Neural progenitor cell (in vitro differentiated cells): ENCODE data around the gene GNL3.

ENCODE experiments used
- CTCF ChIP-seq: fragments of 200-600 bp; sonication (generic); IDR thresholded peaks from 2 replicates; pipeline ENCODE4 v1.5.1; 2017; ENCODE audit warnings: antibody characterized with exemption, mild to moderate bottlenecking
- EZH2 ChIP-seq: fragments of 200-600 bp; sonication (generic); IDR thresholded peaks from 2 replicates; pipeline ENCODE4 v1.6.1; 2017; ENCODE audit warnings: antibody characterized with exemption, mild to moderate bottlenecking, moderate library complexity
- EZH2phosphoT487 ChIP-seq: fragments of 200-600 bp; sonication (generic); IDR thresholded peaks from 2 replicates; pipeline ENCODE4 v1.6.1; 2017; ENCODE audit warnings: antibody characterized with exemption

DNA sequence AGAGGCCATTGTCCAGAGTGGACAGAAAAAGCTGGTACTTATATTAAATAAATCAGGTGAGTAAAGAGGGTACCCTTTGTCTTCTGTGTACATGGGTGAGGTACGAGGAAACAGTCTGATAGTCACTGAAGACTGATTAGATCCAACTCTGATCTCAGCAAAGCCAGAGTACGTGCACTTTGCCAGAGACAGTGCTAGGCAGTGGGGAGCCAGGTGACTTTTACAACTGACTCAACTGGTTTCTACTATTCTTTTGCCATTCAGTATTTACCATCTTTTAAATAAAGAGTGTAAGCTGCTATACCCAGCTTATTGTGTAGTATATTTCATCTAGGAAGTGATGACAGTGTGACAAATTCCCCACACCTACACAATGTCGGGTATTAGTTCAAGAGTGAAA is 3.3 kb downstream of the GNL3 start:
- TF ChIP-seq CTCF (no peak), EZH2 (no peak), EZH2phosphoT487 (no peak)
